A673 (cell line): ENCODE data around the gene CCDC15. TPM values are rescaled to one million over a fixed set of nuclear protein-coding genes. Genes with fewer than 3 reads are reported as not detected.

ENCODE experiments used
- BruUV-seq: library from RNA; stranded (reverse); fragments of 400-500 nt; replicated peaks from 2 replicates; lab custom pipeline; 2021; lab: Mats Ljungman, UMichigan
- CTCF ChIA-PET: fragments of 300-600 bp; sonication (Branson Sonifier 250); formaldehyde crosslinking; loops from one replicate; lab custom pipeline; 2022; ENCODE audit warnings: antibody characterized with exemption; lab: Charles Lee
- POLR2A ChIA-PET: fragments of 300-600 bp; sonication (Branson Sonifier 250); formaldehyde crosslinking; loops from one replicate; lab custom pipeline; 2022; ENCODE audit warnings: antibody characterized with exemption; ENCODE audit not compliant: low non-redundant PET; lab: Charles Lee
- DNase-seq: peaks from one replicate; pipeline ENCODE4 v3.0.0-alpha.2; 2015; ENCODE audit warnings: low spot score
- H3K27ac ChIP-seq: fragments of 200-600 bp; sonication (generic); 2 replicates; pipeline ENCODE4 v1.5.1; 2016; ENCODE audit warnings: mixed run types, low read depth, mild to moderate bottlenecking, mixed read lengths, antibody characterized with exemption, low read length; ENCODE audit not compliant: poor library complexity, severe bottlenecking
- H3K27me3 ChIP-seq: fragments of 200-600 bp; sonication (generic); replicated peaks from 2 replicates; pipeline ENCODE4 v1.6.1; 2017; ENCODE audit warnings: mixed run types, low read depth, mild to moderate bottlenecking, mixed read lengths, antibody characterized with exemption, low read length; ENCODE audit not compliant: insufficient read depth, poor library complexity
- H3K36me3 ChIP-seq: fragments of 200-600 bp; sonication (generic); 2 replicates; pipeline ENCODE4 v1.6.1; 2016; ENCODE audit warnings: mixed run types, mild to moderate bottlenecking, mixed read lengths, antibody characterized with exemption, low read length; ENCODE audit not compliant: insufficient read depth, poor library complexity, severe bottlenecking
- H3K4me1 ChIP-seq: fragments of 200-600 bp; sonication (generic); 2 replicates; pipeline ENCODE4 v1.6.1; 2017; ENCODE audit warnings: mixed run types, mild to moderate bottlenecking, mixed read lengths, antibody characterized with exemption, low read length; ENCODE audit not compliant: insufficient read depth, poor library complexity, severe bottlenecking
- H3K4me3 ChIP-seq: fragments of 200-600 bp; sonication (generic); 2 replicates; pipeline ENCODE4 v1.5.1; 2016; ENCODE audit warnings: low read depth, mixed run types, mild to moderate bottlenecking, mixed read lengths, low read length; ENCODE audit not compliant: poor library complexity, severe bottlenecking
- H3K9me3 ChIP-seq: fragments of 200-600 bp; sonication (generic); 2 replicates; pipeline ENCODE4 v1.6.1; 2016; ENCODE audit warnings: mixed run types, low read depth, mild to moderate bottlenecking, mixed read lengths, antibody characterized with exemption, low read length; ENCODE audit not compliant: poor library complexity, severe bottlenecking
- EZH2 ChIP-seq: fragments of 200-600 bp; sonication (generic); IDR thresholded peaks from 2 replicates; pipeline ENCODE4 v1.6.1; 2017; ENCODE audit warnings: borderline replicate concordance, low read depth, mild to moderate bottlenecking, mixed read lengths, antibody characterized with exemption, low read length; ENCODE audit not compliant: poor library complexity, severe bottlenecking
- intact Hi-C: fragments of 100-400 bp; cut with micrococcal nuclease; formaldehyde crosslinking; loops from one replicate; pipeline ENCODE4 v1.10.0; 2022; ENCODE audit not compliant: unreplicated experiment
- total RNA-seq: library from RNA; stranded (reverse); gene quantifications from 2 replicates; pipeline ENCODE4 v1.2.3, GENCODE V29; 2021
- TF ChIP-seq, protein P1 (sequence below): fragments of 300-800, 200-600 bp; sonication (generic); conservative IDR thresholded peaks from 2 replicates; pipeline ENCODE4 v1.5.1; 2017; ENCODE audit warnings: low read depth, mild to moderate bottlenecking, antibody characterized with exemption, low read length, moderate library complexity, mixed read lengths

Gene CCDC15
- total RNA-seq, 1 experiment from 2014 or later: 5.4 TPM

- H3K9me3 ChIP-seq: no peaks in the 10 kb centered on the region
- TF ChIP-seq, protein P1, sequence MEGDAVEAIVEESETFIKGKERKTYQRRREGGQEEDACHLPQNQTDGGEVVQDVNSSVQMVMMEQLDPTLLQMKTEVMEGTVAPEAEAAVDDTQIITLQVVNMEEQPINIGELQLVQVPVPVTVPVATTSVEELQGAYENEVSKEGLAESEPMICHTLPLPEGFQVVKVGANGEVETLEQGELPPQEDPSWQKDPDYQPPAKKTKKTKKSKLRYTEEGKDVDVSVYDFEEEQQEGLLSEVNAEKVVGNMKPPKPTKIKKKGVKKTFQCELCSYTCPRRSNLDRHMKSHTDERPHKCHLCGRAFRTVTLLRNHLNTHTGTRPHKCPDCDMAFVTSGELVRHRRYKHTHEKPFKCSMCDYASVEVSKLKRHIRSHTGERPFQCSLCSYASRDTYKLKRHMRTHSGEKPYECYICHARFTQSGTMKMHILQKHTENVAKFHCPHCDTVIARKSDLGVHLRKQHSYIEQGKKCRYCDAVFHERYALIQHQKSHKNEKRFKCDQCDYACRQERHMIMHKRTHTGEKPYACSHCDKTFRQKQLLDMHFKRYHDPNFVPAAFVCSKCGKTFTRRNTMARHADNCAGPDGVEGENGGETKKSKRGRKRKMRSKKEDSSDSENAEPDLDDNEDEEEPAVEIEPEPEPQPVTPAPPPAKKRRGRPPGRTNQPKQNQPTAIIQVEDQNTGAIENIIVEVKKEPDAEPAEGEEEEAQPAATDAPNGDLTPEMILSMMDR: no peak
- peak; percentile 59 for TF ChIP-seq EZH2
- no peak for DNase-seq
- intact Hi-C loops: no loop called here
- CTCF ChIA-PET: no interaction called here
- no peak overlapping the region for H3K27ac ChIP-seq
- BruUV-seq: no TSS peak
- peak overlapping the region; percentile 38 for H3K4me3 ChIP-seq
- peaks cover 64% of the 10 kb centered on the region for H3K27me3 ChIP-seq
- H3K36me3 ChIP-seq: no peaks in the 10 kb centered on the region
- POLR2A ChIA-PET: no interaction called here
- H3K4me1 ChIP-seq: no peaks in the 10 kb centered on the region
These were observed 109.5 kb downstream of the CCDC15 start for GRCh38 chr11:125063429-125064043.

DNA sequence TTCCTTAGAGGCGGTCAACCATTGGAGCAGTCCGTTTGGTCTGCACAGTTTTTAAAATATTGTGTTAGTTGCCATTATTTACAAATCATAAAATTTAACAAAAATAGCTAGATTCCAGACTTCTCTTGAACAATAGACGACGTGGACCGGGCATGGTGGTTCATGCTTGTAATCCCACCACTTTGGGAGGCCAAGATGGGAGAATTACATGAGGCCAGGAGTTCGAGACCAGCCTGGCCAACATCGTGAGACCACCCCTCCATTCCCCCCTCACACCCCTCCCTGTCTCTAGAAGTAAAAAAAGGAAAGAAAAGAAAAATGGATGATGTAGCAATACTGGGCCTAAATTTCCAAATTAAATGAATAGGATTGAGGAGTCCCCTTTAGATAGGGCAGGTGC lies 110.1 kb downstream of the CCDC15 start:
- Histone ChIP-seq H3K27ac (no peak overlapping the region), H3K9me3 (no peaks in the 10 kb centered on the region), H3K36me3 (no peaks in the 10 kb centered on the region), H3K27me3 (peaks cover 64% of the 10 kb centered on the region), H3K4me3 (no peak overlapping the region), H3K4me1 (no peaks in the 10 kb centered on the region)
- no TSS peak for BruUV-seq
- POLR2A ChIA-PET: interaction anchor here (0.6 kb wide), 1 partner anchor 226 kb away, joined by 3 read pairs; no protein-coding TSS in a partner anchor
- intact Hi-C loops: no loop called here
- no peak for DNase-seq
- TF ChIP-seq EZH2: no peak
- TF ChIP-seq, protein P1: no peak
- CTCF ChIA-PET: no interaction called here

GRCh38 chr11:125068368-125068767 lies 114.4 kb downstream of the CCDC15 start:
- Histone ChIP-seq H3K27me3 (peaks cover 32% of the 10 kb centered on the region), H3K36me3 (no peaks in the 10 kb centered on the region), H3K9me3 (no peaks in the 10 kb centered on the region), H3K27ac (no peak overlapping the region), H3K4me3 (no peak overlapping the region), H3K4me1 (no peaks in the 10 kb centered on the region)
- CTCF ChIA-PET: no interaction called here
- TF ChIP-seq, protein P1: no peak
- TF ChIP-seq EZH2: no peak
- intact Hi-C loops: no loop called here
- BruUV-seq: no TSS peak
- POLR2A ChIA-PET: no interaction called here
- no peak for DNase-seq
